Activated naive CD4-positive, alpha-beta T cell treated with anti-CD3 and anti-CD28 coated beads, Interleukin-2, amount 10 ng/mL, durations not matched to agents 7 days and 5 days (primary cell): ENCODE data around the gene CAPN5.

Source experiments
- CTCF ChIA-PET: fragments of 350-600 bp; sonication (Branson Sonifier 250); formaldehyde crosslinking; loops from one replicate; lab custom pipeline; 2021; ENCODE audit warnings: antibody characterized with exemption; lab: Charles Lee
- DNase-seq: peaks from one replicate; pipeline ENCODE4 v3.0.0-alpha.2; 2020
- H3K27ac Mint-ChIP-seq: one replicate; pipeline ENCODE4 v1.8.0; 2021; ENCODE audit warnings: mild to moderate bottlenecking, moderate library complexity, mixed read lengths
- H3K27me3 Mint-ChIP-seq: one replicate; pipeline ENCODE4 v1.8.0; 2021; ENCODE audit warnings: mild to moderate bottlenecking, mixed read lengths
- H3K36me3 Mint-ChIP-seq: one replicate; pipeline ENCODE4 v1.8.0; 2021; ENCODE audit warnings: mixed read lengths
- H3K4me1 Mint-ChIP-seq: one replicate; pipeline ENCODE4 v1.8.0; 2021; ENCODE audit warnings: mixed read lengths
- H3K4me3 Mint-ChIP-seq: one replicate; pipeline ENCODE4 v1.8.0; 2021; ENCODE audit warnings: mild to moderate bottlenecking, moderate library complexity, mixed read lengths
- H3K9me3 Mint-ChIP-seq: one replicate; pipeline ENCODE4 v1.8.0; 2021; ENCODE audit warnings: mixed read lengths

CAPN5 gene

DNA sequence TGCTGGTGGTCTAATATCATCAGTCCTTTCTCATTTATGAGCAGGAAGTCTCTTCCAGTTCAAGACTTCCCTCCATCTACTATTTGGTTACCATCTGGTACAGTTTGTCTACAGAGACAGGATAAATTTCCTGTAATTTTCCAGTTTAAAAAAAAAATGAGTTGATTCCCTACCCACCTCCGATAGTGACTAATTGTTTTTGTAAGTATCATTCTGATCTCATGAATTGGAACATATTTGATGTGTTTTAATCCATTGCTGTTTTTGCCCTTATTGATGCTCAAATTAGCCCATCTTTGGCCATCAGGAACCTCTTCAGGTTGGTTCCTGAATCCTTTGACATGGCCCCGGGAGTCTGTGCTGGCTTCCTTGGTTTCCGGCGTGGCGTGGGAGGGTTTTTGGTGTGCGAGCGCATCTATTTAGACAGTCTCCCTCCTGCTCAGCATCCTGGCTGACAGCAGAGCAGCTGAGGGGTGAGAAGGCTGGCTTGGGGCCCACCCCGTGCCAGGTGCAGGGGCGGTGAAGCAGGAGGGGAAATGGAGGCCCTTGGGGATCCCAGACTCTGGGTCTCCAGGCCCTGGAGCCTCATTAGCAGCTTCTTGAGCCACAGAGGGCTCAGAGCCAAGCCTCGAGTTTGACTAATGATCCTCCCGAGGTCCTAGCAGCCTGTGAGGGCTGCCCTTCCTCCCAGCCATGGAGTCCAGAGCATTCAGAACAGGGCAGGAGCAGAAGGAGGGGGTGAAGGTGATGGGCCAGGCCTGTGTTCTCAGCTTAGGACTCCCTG, 42.7 kb downstream of the CAPN5 start:
- Mint-ChIP-seq H3K4me1 (peaks cover 2% of the 10 kb centered on the region), H3K27ac (no peak overlapping the region), H3K27me3 (peaks cover 7% of the 10 kb centered on the region), H3K36me3 (no peaks in the 10 kb centered on the region), H3K4me3 (no peak overlapping the region), H3K9me3 (no peaks in the 10 kb centered on the region)
- CTCF ChIA-PET, result interaction anchor here (0.8 kb wide), 1 partner anchor 12 kb away, joined by 3 read pairs; no protein-coding TSS in a partner anchor
- DNase-seq, result no peak

DNA sequence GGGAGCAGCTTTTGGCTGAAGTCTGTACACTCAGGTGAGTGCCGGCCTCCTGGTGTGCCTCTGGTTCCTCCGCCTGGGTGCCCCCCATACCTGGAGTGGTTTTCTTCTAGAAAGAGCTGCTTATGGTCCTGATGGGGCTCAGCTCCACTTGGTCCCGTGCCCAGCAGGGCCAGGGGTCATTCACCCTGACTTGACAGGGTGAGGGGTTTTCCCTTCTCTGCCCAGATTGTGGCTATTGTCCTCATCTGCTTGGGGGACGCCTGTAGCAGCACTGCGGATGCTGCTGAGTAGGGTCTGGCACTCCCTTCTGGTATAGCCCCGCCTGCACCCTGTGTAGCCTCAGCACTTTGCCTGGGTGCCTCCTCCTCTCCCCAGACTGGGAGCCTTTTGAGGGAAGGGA, 44.1 kb downstream of the CAPN5 start:
- no peak for DNase-seq
- CTCF ChIA-PET, result interaction anchor here (0.7 to 1.1 kb wide), 2 partner anchors 10 to 20 kb away, joined by 3 read pairs; no protein-coding TSS in a partner anchor
- Mint-ChIP-seq H3K27me3 (peaks cover 7% of the 10 kb centered on the region), H3K36me3 (no peaks in the 10 kb centered on the region), H3K27ac (no peak overlapping the region), H3K4me1 (peaks cover 2% of the 10 kb centered on the region), H3K4me3 (no peak overlapping the region), H3K9me3 (no peaks in the 10 kb centered on the region)

DNA sequence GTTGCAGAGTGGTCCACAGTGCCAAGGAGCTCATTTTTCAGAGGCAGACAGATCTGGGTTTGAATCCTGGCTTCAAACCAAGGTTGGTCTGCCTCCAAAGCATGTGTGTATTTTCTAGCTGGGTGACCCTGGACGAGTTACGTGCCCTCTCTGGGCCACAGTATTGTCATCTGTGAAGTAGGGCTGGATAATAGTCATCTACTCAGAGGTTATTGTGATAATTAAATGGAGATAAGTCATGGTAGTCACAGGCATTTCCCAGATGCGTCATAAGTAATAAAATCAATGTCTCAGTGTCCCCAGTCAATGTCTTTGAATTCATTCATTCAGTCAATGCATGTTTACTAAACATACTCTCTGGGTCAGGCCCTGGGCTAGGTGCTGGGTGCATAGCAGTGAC, 44.5 kb downstream of the CAPN5 start:
- Mint-ChIP-seq H3K27ac (no peak overlapping the region), H3K4me1 (peaks cover 2% of the 10 kb centered on the region), H3K36me3 (no peaks in the 10 kb centered on the region), H3K27me3 (peaks cover 7% of the 10 kb centered on the region), H3K9me3 (no peaks in the 10 kb centered on the region), H3K4me3 (no peak overlapping the region)
- DNase-seq, result no peak
- CTCF ChIA-PET, result interaction anchor here (0.7 to 1.1 kb wide), 2 partner anchors 10 to 21 kb away, joined by 3 read pairs; no protein-coding TSS in a partner anchor

DNA sequence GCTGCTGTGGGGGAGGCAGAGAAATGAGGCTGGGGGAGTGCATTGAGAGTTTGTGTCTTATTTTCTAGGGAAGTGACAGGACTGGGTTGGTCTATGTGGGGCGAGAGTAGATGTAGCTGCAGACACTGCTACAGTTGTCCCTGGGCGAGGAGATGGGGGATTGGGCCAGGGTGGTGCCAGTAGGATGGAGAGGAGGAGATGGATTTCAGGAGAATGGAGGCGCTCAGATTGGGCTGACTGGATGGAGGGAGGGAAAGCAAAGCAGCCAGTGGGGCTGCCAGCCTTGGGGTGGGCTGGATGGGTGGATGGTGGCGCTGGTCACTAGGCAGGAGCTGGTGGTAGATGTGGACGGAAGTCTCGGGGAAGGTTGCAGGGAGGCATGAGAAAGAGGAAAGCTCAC, 45.2 kb downstream of the CAPN5 start:
- Mint-ChIP-seq H3K9me3 (no peaks in the 10 kb centered on the region), H3K4me3 (no peak overlapping the region), H3K36me3 (no peaks in the 10 kb centered on the region), H3K4me1 (peaks cover 2% of the 10 kb centered on the region), H3K27me3 (peaks cover 7% of the 10 kb centered on the region), H3K27ac (no peak overlapping the region)
- no peak for DNase-seq
- CTCF ChIA-PET, result interaction anchor here (0.9 to 3.1 kb wide), 6 partner anchors 15 to 192 kb away, joined by 3 to 13 read pairs (median 5); partner anchors contain the start of gene MYO7A

DNA sequence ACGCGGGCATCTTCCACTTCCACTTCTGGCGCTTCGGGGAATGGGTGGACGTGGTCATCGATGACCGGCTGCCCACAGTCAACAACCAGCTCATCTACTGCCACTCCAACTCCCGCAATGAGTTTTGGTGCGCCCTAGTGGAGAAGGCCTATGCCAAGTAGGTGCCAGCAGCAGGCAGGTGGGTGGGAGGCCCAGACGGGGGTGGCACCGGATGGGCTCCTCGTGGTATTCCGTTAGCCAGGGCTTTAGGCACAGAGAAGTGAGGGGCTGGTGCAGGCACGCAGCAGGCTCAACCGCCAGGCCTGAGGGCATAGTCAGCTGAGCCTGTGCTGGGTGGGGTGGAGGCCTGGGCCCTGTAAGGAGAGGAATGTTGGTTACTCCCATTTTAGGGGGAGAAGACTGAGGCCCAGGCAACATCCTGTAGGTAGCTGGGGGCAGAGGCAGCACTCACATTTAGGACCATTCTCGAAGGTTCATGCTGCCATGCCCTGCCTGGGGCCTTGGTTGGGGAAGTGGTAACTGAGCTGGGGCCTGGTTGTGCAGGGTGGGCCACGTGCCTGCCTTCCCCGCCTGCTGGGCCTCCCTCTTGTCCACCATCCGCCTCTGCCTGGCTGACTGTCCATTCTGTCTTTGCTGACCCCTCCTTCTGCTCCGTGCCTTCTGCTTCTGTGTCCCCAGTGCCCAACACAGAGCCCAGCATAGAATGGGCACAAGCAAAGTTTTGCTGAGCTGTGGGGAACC, 46.0 kb downstream of the CAPN5 start:
- DNase-seq, result no peak
- no peaks in the 10 kb centered on the region for H3K36me3 Mint-ChIP-seq
- H3K27ac Mint-ChIP-seq, result no peak overlapping the region
- H3K4me3 Mint-ChIP-seq, result no peak overlapping the region
- peaks cover 7% of the 10 kb centered on the region for H3K27me3 Mint-ChIP-seq
- peaks cover 2% of the 10 kb centered on the region for H3K4me1 Mint-ChIP-seq
- no peaks in the 10 kb centered on the region for H3K9me3 Mint-ChIP-seq
- CTCF ChIA-PET, result interaction anchor here (0.7 to 3.1 kb wide), 8 partner anchors 14 to 193 kb away, joined by 3 to 13 read pairs (median 6); partner anchors contain the start of gene MYO7A

DNA sequence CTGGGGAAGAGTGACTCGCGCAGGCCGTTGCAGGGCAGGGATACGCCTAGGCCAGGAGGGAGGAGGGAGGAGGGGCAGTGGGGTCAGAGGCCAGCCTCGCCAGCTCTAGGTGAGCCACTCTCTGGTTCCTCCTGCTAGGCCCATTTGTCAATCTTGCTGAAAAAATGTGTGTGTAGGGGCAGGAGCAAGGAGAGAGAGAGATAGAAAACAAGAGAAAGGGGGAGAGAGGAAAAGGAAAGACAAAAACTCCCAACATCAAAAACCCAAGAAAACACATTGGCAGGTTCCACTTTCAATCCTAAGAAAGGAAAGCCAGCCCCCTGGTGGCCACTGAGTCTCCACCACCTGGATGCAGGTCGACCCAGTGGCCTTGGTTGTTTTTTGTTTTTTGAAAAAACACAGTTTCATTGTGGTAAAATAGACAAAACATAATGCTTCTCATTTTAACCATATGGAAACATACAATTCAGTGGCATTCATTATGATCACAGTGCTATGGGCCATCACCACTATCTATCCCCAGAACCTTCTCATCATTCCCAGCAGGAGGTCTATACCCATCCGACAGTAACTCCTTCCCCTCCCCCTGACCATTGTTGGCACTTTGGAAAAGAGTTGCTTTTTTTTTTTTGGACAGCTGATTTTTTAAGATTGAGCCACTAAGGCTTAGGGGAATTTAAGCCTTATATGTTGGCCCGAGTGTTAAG, 46.8 kb downstream of the CAPN5 start:
- Mint-ChIP-seq H3K27me3 (peaks cover 7% of the 10 kb centered on the region), H3K4me3 (no peak overlapping the region), H3K9me3 (no peaks in the 10 kb centered on the region), H3K4me1 (peaks cover 2% of the 10 kb centered on the region), H3K36me3 (no peaks in the 10 kb centered on the region), H3K27ac (no peak overlapping the region)
- peak; percentile 58 for DNase-seq
- CTCF ChIA-PET, result interaction anchor here (1.3 to 3.1 kb wide), 6 partner anchors 14 to 193 kb away, joined by 3 to 13 read pairs (median 8); partner anchors contain the start of gene MYO7A

DNA sequence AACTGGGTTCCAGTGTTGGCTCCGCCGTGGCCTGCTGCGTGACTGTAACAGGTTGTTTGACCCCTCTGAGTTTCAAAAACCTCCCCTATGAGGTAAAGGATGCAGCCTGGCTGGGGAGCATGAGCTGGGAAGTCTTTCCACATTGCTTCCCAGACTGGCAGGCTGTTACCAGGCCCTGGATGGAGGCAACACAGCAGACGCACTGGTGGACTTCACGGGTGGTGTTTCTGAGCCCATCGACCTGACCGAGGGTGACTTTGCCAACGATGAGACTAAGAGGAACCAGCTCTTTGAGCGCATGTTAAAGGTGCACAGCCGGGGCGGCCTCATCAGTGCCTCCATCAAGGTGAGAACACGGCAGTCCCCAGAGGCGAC, 47.3 kb downstream of the CAPN5 start:
- Mint-ChIP-seq H3K4me3 (no peak overlapping the region), H3K36me3 (no peaks in the 10 kb centered on the region), H3K9me3 (no peaks in the 10 kb centered on the region), H3K27me3 (peaks cover 7% of the 10 kb centered on the region), H3K27ac (no peak overlapping the region), H3K4me1 (peaks cover 2% of the 10 kb centered on the region)
- DNase-seq, result no peak
- CTCF ChIA-PET, result interaction anchor here (1.3 to 3.1 kb wide), 3 partner anchors 13 to 23 kb away, joined by 3 to 13 read pairs (median 8); partner anchors contain the start of gene MYO7A

DNA sequence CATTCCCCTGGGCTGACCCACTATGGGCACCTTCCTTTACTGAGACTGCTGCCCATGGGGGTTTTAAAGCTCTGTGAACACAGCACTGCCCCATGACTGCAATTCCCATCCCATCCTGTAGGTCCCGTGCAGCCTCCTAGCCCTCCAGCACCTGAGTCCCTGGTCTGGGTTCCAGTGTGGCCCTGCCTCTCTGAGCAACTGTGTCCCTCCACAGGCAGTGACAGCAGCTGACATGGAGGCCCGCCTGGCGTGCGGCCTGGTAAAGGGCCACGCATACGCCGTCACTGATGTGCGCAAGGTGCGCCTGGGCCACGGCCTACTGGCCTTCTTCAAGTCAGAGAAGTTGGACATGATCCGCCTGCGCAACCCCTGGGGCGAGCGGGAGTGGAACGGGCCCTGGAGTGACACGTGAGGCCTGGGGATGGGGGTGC, 48.4 kb downstream of the CAPN5 start:
- Mint-ChIP-seq H3K4me3 (no peak overlapping the region), H3K27me3 (no peaks in the 10 kb centered on the region)
- CTCF ChIA-PET, result interaction anchor here (1.1 to 4.2 kb wide), 5 partner anchors 11 to 72 kb away, joined by 3 to 15 read pairs (median 3); partner anchors contain the start of gene MYO7A

DNA sequence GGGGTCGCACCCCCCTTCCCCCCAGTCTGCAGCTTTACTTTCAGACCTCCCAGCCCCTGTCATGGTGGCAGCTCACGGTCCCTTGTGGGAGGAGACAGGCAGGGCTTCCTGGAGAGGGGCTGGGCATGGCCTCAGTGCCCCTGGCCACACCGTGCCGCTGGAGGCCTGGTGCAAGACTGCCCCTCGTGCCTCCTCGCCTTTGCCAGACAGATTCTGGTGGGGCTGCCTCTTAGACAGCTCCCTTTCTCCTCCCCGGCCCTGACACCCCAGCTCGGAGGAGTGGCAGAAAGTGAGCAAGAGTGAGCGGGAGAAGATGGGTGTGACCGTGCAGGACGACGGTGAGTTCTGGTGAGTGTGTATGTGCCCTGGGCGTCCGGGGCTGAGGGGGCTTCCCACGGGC, 49.2 kb downstream of the CAPN5 start:
- Mint-ChIP-seq H3K36me3 (no peaks in the 10 kb centered on the region), H3K27me3 (no peaks in the 10 kb centered on the region), H3K4me1 (peaks cover 3% of the 10 kb centered on the region), H3K4me3 (no peak overlapping the region), H3K9me3 (no peaks in the 10 kb centered on the region), H3K27ac (no peak overlapping the region)
- DNase-seq, result no peak
- CTCF ChIA-PET, result interaction anchor here (0.5 to 4.2 kb wide), 4 partner anchors 11 to 168 kb away, joined by 3 to 15 read pairs (median 4); partner anchors contain the start of gene MYO7A

More for the DNA sequence above, 48.4 kb downstream of the CAPN5 start:
- H3K27ac Mint-ChIP-seq, result no peak overlapping the region
- no peak for DNase-seq
- peaks cover 2% of the 10 kb centered on the region for H3K4me1 Mint-ChIP-seq
- H3K9me3 Mint-ChIP-seq, result no peaks in the 10 kb centered on the region
- no peaks in the 10 kb centered on the region for H3K36me3 Mint-ChIP-seq

DNA sequence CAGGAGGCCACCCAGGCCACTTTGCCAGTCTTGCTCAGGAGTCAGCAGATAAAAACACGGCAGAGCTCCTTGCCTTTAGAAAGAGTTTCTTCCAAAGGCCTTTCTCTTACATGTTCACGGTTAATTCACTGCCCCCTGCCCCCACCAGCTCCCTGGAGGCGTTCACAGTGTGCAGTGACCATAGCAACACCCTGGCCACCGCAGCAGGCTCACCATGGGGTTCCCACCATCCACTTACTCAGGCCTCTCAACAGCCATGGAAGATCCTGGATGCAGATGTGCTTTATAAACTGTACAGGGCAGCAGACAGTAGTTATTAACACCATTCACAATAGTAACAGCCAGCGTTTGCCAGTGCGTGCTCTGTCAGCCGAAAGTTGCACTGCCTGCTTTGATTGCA, 50.7 kb downstream of the CAPN5 start:
- H3K4me1 Mint-ChIP-seq, result peaks cover 4% of the 10 kb centered on the region
- H3K36me3 Mint-ChIP-seq, result no peaks in the 10 kb centered on the region
- no peak overlapping the region for H3K4me3 Mint-ChIP-seq
- H3K27ac Mint-ChIP-seq, result no peak overlapping the region
- no peaks in the 10 kb centered on the region for H3K9me3 Mint-ChIP-seq
- no peaks in the 10 kb centered on the region for H3K27me3 Mint-ChIP-seq
- no peak for DNase-seq
- CTCF ChIA-PET, result interaction anchor here (1.1 to 4.2 kb wide), 3 partner anchors 10 to 198 kb away, joined by 4 to 15 read pairs (median 4); partner anchors contain the start of gene MYO7A

DNA sequence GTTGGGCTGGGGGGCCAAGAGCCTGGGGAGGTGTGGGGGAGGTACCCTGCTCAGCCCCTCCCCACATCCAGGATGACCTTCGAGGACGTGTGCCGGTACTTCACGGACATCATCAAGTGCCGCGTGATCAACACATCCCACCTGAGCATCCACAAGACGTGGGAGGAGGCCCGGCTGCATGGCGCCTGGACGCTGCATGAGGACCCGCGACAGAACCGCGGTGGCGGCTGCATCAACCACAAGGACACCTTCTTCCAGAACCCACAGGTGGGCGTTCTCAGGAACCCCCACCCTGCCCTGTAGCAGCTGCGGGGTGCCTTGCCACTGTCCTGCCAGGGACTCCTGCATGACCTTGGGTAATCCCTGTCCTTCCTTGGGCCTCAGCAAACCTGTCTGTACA, 51.3 kb downstream of the CAPN5 start:
- Mint-ChIP-seq H3K27me3 (no peaks in the 10 kb centered on the region), H3K4me1 (peaks cover 4% of the 10 kb centered on the region), H3K9me3 (no peaks in the 10 kb centered on the region), H3K4me3 (no peak overlapping the region), H3K36me3 (no peaks in the 10 kb centered on the region), H3K27ac (no peak overlapping the region)
- CTCF ChIA-PET, result interaction anchor here (4.2 kb wide), 1 partner anchor 9 kb away, joined by 15 read pairs; the partner anchor contains the start of gene MYO7A
- DNase-seq, result no peak

DNA sequence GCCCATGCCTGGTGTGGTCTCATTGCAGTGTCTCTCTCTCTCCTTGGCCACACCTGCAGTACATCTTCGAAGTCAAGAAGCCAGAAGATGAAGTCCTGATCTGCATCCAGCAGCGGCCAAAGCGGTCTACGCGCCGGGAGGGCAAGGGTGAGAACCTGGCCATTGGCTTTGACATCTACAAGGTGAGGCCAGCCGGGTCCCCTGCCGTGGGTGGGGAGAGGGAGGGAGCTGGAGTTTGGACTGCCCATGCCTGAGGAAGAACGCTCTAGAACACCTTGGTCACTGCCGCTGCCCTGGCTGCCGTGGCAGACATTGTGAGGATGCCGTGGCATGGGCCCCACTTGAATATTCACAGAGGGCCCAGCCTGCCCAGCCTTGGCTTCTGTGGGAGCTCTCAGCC, 52.2 kb downstream of the CAPN5 start:
- no peak for DNase-seq
- Mint-ChIP-seq H3K27ac (no peak overlapping the region), H3K4me1 (peaks cover 2% of the 10 kb centered on the region), H3K9me3 (no peaks in the 10 kb centered on the region), H3K27me3 (no peaks in the 10 kb centered on the region), H3K36me3 (no peaks in the 10 kb centered on the region), H3K4me3 (no peak overlapping the region)
- CTCF ChIA-PET, result interaction anchor here (4.2 kb wide), 1 partner anchor 8 kb away, joined by 15 read pairs; the partner anchor contains the start of gene MYO7A

DNA sequence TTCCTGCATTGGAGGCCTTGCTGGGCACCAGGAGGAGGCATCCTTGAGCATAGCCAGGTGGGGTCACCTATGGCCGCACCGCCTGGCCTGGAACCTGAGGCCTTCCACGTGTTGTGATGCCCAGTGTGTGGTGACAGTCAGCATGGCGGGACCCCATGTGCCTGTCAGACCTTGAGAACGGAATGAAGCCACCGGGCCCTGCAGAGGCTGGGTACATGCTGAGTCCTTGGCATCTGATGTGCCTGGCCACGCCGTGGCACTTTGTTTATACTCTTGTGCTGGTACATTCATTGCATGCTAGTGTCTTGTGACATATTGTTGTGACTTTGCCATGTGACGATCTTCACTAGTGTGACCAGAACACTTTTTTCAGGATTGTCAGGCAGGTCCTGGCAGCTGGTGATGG, 52.8 kb downstream of the CAPN5 start:
- no peak overlapping the region for H3K4me3 Mint-ChIP-seq
- peaks cover 2% of the 10 kb centered on the region for H3K4me1 Mint-ChIP-seq
- no peaks in the 10 kb centered on the region for H3K9me3 Mint-ChIP-seq
- H3K27me3 Mint-ChIP-seq, result no peaks in the 10 kb centered on the region
- H3K27ac Mint-ChIP-seq, result no peak overlapping the region
- no peak for DNase-seq
- no peaks in the 10 kb centered on the region for H3K36me3 Mint-ChIP-seq
- CTCF ChIA-PET, result interaction anchor here (1.2 to 4.2 kb wide), 2 partner anchors 8 to 10 kb away, joined by 3 to 15 read pairs; partner anchors contain the start of gene MYO7A
